Measurements from ENCODE around the gene HPN.
"Not testable (repeated sequence)": the region's sequence is repeated elsewhere in the genome, so short reads cannot be mapped to it uniquely, and the experiment has no call there.

Gene HPN

GRCh38 chr19:35028600-35028885 is 13.0 kb upstream of the HPN start:
- not testable (repeated sequence) for DNase-seq

- not testable (repeated sequence) for DNase-seq
Measured at GRCh38 chr19:35029275-35029736, 12.2 kb upstream of the HPN start.

- DNase-seq: peak in 1 of 2 experiments; percentile 34
Measured at GRCh38 chr19:35029737-35030256, 11.7 kb upstream of the HPN start.

GRCh38 chr19:35030257-35031071 is 11.1 kb upstream of the HPN start, which contains the start of gene SCN1B:
TSS of gene SCN1B (plus strand) at chr19:35030470. CDS start at chr19:35030821, 351 bp downstream.
- peak; percentile 74 to 77 for DNase-seq

- DNase-seq: no peak
Measured at GRCh38 chr19:35031072-35031881, 10.2 kb upstream of the HPN start.

- DNase-seq: no peak
Measured at GRCh38 chr19:35032356-35032865, 9.1 kb upstream of the HPN start.

GRCh38 chr19:35033067-35034004 is 8.2 kb upstream of the HPN start:
- DNase-seq: no peak

GRCh38 chr19:35034005-35034502 is 7.5 kb upstream of the HPN start:
- no peak for DNase-seq

GRCh38 chr19:35034588-35035382 is 6.7 kb upstream of the HPN start:
- no peak for DNase-seq

GRCh38 chr19:35037716-35038622 is 3.6 kb upstream of the HPN start:
- DNase-seq: no peak

GRCh38 chr19:35038623-35039512 is 2.7 kb upstream of the HPN start:
- DNase-seq: no peak

- DNase-seq: no peak
Measured at GRCh38 chr19:35039881-35040825, 1.4 kb upstream of the HPN start.

GRCh38 chr19:35040826-35041547 is 534 bp upstream of the HPN start:
- DNase-seq: peak; percentile 42 to 44

- no peak for DNase-seq
Measured at GRCh38 chr19:35042056-35042730, 672 bp downstream of the HPN start.

GRCh38 chr19:35042954-35043604 is 1.6 kb downstream of the HPN start:
- DNase-seq: no peak

- no peak for DNase-seq
Measured at GRCh38 chr19:35043906-35044305, 2.4 kb downstream of the HPN start.
